ENCODE measurements around the gene REV1.
"Not testable (repeated sequence)": the region's sequence is repeated elsewhere in the genome, so short reads cannot be mapped to it uniquely, and the experiment has no call there.

REV1 gene

GRCh38 chr2:99365661-99366060 lies 124.2 kb downstream of the REV1 start:
- Mint-ChIP-seq H3K27ac (no peak overlapping the region), H3K36me3 (ENCODE audit: low read depth) (peaks cover 82% of the 10 kb centered on the region), H3K4me1 (ENCODE audit: low read depth) (no peaks in the 10 kb centered on the region), H3K9me3 (no peaks in the 10 kb centered on the region), H3K27me3 (no peaks in the 10 kb centered on the region), H3K4me3 (no peak overlapping the region)
- intact Hi-C loops (cut with micrococcal nuclease) = no loop called here

- intact Hi-C loops (cut with micrococcal nuclease) = loop anchor here (10.0 kb wide), 1 partner anchor 272 kb away; no protein-coding TSS in a partner anchor
- Mint-ChIP-seq H3K4me3 (no peak overlapping the region), H3K9me3 (no peaks in the 10 kb centered on the region), H3K27ac (no peak overlapping the region), H3K4me1 (ENCODE audit: low read depth) (peaks cover 9% of the 10 kb centered on the region), H3K36me3 (ENCODE audit: low read depth) (peaks cover 28% of the 10 kb centered on the region), H3K27me3 (no peaks in the 10 kb centered on the region)
Measured at GRCh38 chr2:99356853-99357252, 133.0 kb downstream of the REV1 start.

- not testable (repeated sequence) for H3K9me3 Mint-ChIP-seq; H3K36me3 Mint-ChIP-seq (ENCODE audit: low read depth); H3K27ac Mint-ChIP-seq; H3K4me3 Mint-ChIP-seq; H3K27me3 Mint-ChIP-seq
- intact Hi-C loops (cut with micrococcal nuclease) = loop anchor here (10.0 kb wide), 1 partner anchor 270 kb away; no protein-coding TSS in a partner anchor
- H3K4me1 Mint-ChIP-seq (ENCODE audit: low read depth) = peaks cover 19% of the 10 kb centered on the region
Measured at GRCh38 chr2:99354825-99355224, 135.0 kb downstream of the REV1 start.

GRCh38 chr2:99354070-99354469 lies 135.7 kb downstream of the REV1 start:
- intact Hi-C loops (cut with micrococcal nuclease) = loop anchor here (10.0 kb wide), 1 partner anchor 269 kb away; no protein-coding TSS in a partner anchor
- no peaks in the 10 kb centered on the region for H3K9me3 Mint-ChIP-seq
- H3K27ac Mint-ChIP-seq = no peak overlapping the region
- H3K4me1 Mint-ChIP-seq (ENCODE audit: low read depth) = peaks cover 22% of the 10 kb centered on the region
- H3K4me3 Mint-ChIP-seq = no peak overlapping the region
- peaks cover 7% of the 10 kb centered on the region for H3K36me3 Mint-ChIP-seq (ENCODE audit: low read depth)
- no peaks in the 10 kb centered on the region for H3K27me3 Mint-ChIP-seq
